IPS DF 6.9 (cell line): Measurements from ENCODE around the gene ZNHIT2.

Experiments used
- DNase-seq: peaks from one replicate; pipeline ENCODE4 v3.0.0-alpha.2; 2013; ENCODE audit warnings: low read depth, low spot score
- H3K27ac ChIP-seq: one replicate; pipeline ENCODE4 v1.5.1; 2013; ENCODE audit warnings: low read length, control low read depth
- H3K27me3 ChIP-seq: 2 replicates; pipeline ENCODE4 v1.6.1; 2013; ENCODE audit warnings: mild to moderate bottlenecking, low read length; ENCODE audit not compliant: control insufficient read depth, insufficient read depth
- H3K36me3 ChIP-seq: 2 replicates; pipeline ENCODE4 v1.6.1; 2013; ENCODE audit warnings: low read length; ENCODE audit not compliant: control insufficient read depth, insufficient read depth
- H3K4me1 ChIP-seq: 2 replicates; pipeline ENCODE4 v1.6.1; 2013; ENCODE audit warnings: low read length; ENCODE audit not compliant: control insufficient read depth, insufficient read depth
- H3K4me3 ChIP-seq: 2 replicates; pipeline ENCODE4 v1.5.1; 2013; ENCODE audit warnings: mild to moderate bottlenecking, low read length
- H3K9me3 ChIP-seq: 2 replicates; pipeline ENCODE4 v1.6.1; 2013; ENCODE audit warnings: low read length, inconsistent platforms; ENCODE audit not compliant: control insufficient read depth, insufficient read depth
- WGBS: extraction: QIAGEN DNeasy Blood & Tissue Kit; methylation state at CpG from one replicate; pipeline ENCODE4 v1.1.7; 2013; ENCODE audit warnings: mixed read lengths, missing lambda C conversion rate; ENCODE audit not compliant: insufficient read length, insufficient coverage; 5-methylcytosine and 5-hydroxymethylcytosine counted together

ZNHIT2 gene

DNA sequence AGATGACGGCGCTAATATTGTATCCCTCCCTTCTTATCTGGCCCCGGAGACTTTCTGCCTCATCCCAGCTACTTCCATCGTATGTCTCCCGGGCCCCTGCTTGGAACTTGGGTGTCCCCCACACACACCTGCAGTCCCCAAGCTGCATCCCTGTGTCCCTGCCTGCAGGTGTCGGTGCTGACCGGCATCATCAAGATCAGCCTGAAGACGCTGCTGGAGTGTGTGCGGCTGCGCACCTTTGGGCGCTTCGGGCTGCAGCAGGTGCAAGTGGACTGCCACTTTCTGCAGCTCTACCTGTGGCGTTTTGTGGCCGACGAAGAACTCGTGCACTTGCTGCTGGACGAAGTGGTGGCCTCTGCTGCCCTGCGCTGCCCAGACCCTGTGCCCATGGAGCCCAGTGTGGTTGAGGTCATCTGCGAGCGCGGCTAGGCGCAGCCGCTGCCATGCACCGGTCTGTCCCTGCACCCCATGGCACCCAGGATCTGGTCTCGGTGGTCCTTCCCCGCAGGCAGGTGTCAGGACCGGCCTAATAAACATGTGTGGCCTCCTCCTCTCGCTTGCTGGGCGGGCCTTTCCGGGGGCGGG lies 6.2 kb downstream of the ZNHIT2 start:
- Histone ChIP-seq H3K9me3 (no peaks in the 10 kb centered on the region), H3K36me3 (peaks cover 23% of the 10 kb centered on the region; the same call in 1 of the 2 replicates), H3K27me3 (no peaks in the 10 kb centered on the region), H3K27ac (no peak overlapping the region), H3K4me3 (no peak overlapping the region), H3K4me1 (peaks cover 2% of the 10 kb centered on the region)
- WGBS = no CpG with 5 or more reads among the region's 31 CpGs
- no peak for DNase-seq

- no peak overlapping the region for H3K4me3 ChIP-seq
- H3K27me3 ChIP-seq = no peaks in the 10 kb centered on the region
- no CpG with 5 or more reads among the region's 18 CpGs for WGBS
- H3K9me3 ChIP-seq = no peaks in the 10 kb centered on the region
- no peak for DNase-seq
- peaks cover 20% of the 10 kb centered on the region; the same call in 1 of the 2 replicates for H3K36me3 ChIP-seq
- H3K4me1 ChIP-seq = peaks cover 2% of the 10 kb centered on the region
- no peak overlapping the region for H3K27ac ChIP-seq
Measured at GRCh38 chr11:65110354-65110861, 7.1 kb downstream of the ZNHIT2 start.

GRCh38 chr11:65109231-65110198 lies 8.0 kb downstream of the ZNHIT2 start:
- no peak overlapping the region for H3K4me3 ChIP-seq
- no peak overlapping the region for H3K27ac ChIP-seq
- no CpG with 5 or more reads among the region's 36 CpGs for WGBS
- H3K27me3 ChIP-seq = no peaks in the 10 kb centered on the region
- no peak for DNase-seq
- H3K9me3 ChIP-seq = no peaks in the 10 kb centered on the region
- H3K36me3 ChIP-seq = peaks cover 19% of the 10 kb centered on the region; the same call in 1 of the 2 replicates
- peaks cover 2% of the 10 kb centered on the region for H3K4me1 ChIP-seq

- Histone ChIP-seq H3K4me1 (peaks cover 2% of the 10 kb centered on the region), H3K4me3 (no peak overlapping the region), H3K27me3 (no peaks in the 10 kb centered on the region), H3K36me3 (peaks cover 19% of the 10 kb centered on the region; the same call in 1 of the 2 replicates), H3K9me3 (no peaks in the 10 kb centered on the region), H3K27ac (no peak overlapping the region)
- WGBS = no CpG with 5 or more reads among the region's 38 CpGs
- DNase-seq = no peak
Measured at GRCh38 chr11:65108469-65109123, 8.9 kb downstream of the ZNHIT2 start.

DNA sequence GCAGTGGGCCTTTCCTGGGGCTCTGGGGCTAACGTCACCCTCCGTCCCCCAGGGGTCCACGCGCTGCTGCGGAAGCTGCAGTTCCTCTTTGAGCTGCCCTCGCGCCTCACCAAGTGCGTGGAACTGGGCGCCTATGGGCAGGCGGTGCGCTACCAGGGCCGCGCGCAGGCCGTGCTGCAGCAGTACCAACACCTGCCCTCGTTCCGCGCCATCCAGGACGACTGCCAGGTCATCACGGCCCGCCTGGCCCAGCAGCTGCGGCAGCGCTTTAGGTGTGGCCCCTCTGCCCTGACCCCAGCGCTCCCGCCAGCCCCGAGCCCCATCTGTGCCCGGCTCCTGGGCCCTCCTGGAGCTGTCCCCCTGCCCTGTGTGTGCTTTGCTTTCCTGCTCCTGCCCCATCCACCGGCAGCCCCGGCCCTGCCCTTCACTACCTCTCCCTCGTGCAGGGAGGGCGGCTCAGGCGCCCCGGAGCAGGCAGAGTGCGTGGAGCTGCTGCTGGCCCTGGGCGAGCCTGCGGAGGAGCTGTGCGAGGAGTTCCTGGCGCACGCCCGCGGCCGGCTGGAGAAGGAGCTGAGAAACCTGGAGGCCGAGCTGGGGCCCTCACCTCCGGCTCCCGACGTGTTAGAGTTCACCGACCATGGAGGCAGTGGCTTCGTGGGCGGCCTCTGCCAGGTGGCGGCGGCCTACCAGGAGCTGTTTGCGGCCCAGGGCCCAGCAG lies 9.6 kb downstream of the ZNHIT2 start:
- Histone ChIP-seq H3K4me1 (peaks cover 2% of the 10 kb centered on the region), H3K27me3 (no peaks in the 10 kb centered on the region), H3K36me3 (peaks cover 19% of the 10 kb centered on the region; the same call in 1 of the 2 replicates), H3K9me3 (no peaks in the 10 kb centered on the region), H3K27ac (no peak overlapping the region), H3K4me3 (no peak overlapping the region)
- no peak for DNase-seq
- WGBS = no CpG with 5 or more reads among the region's 52 CpGs

DNA sequence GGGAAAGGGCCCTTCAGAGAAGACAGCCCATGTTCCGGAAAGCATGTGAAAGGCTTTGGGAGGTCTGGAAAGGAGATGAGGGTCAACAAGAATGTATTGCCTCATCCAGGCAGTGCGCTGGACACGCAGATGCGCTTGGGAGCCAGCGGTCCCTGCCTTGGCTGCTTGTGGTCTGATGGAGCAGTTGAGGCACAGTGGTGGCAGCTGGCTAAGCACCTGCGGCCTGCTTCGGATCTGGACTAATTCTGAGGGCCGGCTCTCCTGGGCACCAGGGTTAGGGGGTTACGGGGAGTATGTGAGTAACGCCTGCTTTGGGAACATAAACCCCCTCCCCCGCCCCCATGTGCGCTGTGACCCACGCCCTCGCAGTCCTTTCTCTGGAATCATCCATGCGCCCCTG lies 10.4 kb downstream of the ZNHIT2 start:
- no peak for DNase-seq
- Histone ChIP-seq H3K4me3 (no peak overlapping the region), H3K9me3 (no peaks in the 10 kb centered on the region), H3K36me3 (peaks cover 19% of the 10 kb centered on the region; the same call in 1 of the 2 replicates), H3K27me3 (no peaks in the 10 kb centered on the region), H3K27ac (no peak overlapping the region), H3K4me1 (peaks cover 2% of the 10 kb centered on the region)
- no CpG with 5 or more reads among the region's 15 CpGs for WGBS

GRCh38 chr11:65104628-65105027 lies 12.9 kb downstream of the ZNHIT2 start:
- Histone ChIP-seq H3K9me3 (no peaks in the 10 kb centered on the region), H3K4me3 (no peak overlapping the region), H3K27me3 (no peaks in the 10 kb centered on the region), H3K27ac (no peak overlapping the region), H3K4me1 (no peaks in the 10 kb centered on the region), H3K36me3 (peaks cover 19% of the 10 kb centered on the region; the same call in 1 of the 2 replicates)
- no CpG with 5 or more reads among the region's 4 CpGs for WGBS
- DNase-seq = no peak

DNA sequence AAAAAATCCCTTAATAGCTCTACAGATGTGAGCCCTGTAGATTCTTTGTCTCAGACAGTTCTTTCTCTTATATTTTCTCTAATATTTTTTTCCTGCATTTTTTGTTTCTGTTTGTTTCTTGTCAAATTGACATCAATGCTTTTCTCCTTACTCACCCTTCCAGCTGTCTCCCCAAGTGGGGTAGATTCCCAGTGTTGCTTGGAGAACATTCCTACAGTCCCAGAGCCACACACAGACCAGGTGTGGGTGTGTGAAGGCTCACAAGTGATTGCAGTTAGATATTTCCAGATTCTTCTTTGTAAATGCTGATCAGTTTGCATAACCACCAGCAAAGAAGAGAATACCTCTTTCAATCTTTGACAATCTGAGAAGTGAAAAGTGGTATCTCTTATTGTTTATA lies 14.0 kb downstream of the ZNHIT2 start:
- Histone ChIP-seq H3K36me3 (peaks cover 12% of the 10 kb centered on the region; the same call in 1 of the 2 replicates), H3K27ac (no peak overlapping the region)

DNA sequence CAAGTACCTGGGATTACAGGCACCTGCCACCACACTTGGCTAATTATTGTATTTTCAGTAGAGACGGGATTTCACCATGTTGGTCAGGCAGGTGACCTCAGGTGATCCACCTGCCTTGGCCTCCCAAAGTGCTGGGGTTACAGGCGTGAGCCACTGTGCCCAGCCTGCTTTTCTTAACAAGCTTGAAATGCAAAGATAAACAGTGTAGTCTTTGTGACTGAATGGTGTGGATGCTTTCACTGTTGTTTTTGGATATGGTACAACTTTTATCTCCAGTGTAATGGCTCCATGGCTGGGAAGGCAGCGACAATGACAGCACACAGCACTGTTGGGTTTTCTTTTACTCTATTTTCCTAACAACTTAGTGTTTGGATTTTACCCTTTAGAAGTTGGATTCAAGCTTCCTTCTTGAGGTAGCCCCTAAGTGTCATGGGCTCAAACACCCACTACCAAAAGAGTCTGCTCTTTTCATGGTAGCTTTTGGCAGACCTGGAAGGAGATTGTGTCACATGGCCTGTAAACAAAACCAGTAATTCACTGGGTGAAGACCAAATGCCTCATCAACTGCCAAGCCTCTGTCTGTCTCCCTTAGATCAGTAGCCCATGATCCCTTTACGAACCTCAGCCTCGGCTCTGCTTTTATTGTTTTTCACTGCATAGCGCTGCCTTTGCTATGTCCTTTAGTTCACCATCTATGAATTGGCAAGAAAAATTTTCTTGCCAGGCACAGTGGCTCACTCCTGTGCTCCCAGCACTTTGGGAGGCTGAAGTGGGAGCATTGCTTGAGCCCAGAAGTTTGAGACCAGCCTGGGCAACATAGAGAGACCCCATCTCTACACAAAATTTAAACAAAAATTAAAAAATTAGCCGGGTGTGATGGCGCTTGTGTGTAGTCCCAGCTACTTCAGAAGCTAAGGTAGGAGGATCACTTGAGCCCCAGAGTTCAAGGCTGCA lies 15.1 kb downstream of the ZNHIT2 start:
- H3K36me3 ChIP-seq = peaks cover 1% of the 10 kb centered on the region
- no CpG with 5 or more reads among the region's 8 CpGs for WGBS
- DNase-seq = no peak
- no peaks in the 10 kb centered on the region for H3K27me3 ChIP-seq
- no peak overlapping the region for H3K27ac ChIP-seq
- H3K9me3 ChIP-seq = no peaks in the 10 kb centered on the region
- H3K4me1 ChIP-seq = no peaks in the 10 kb centered on the region
- no peak overlapping the region for H3K4me3 ChIP-seq

More for the DNA sequence above, 14.0 kb downstream of the ZNHIT2 start:
- Histone ChIP-seq H3K4me1 (no peaks in the 10 kb centered on the region), H3K27me3 (no peaks in the 10 kb centered on the region), H3K4me3 (no peak overlapping the region), H3K9me3 (no peaks in the 10 kb centered on the region)
- no peak for DNase-seq
